Adrenal gland (tissue), 12 donors: ENCODE measurements around the gene MEIS3. TPM values are rescaled to one million over a fixed set of nuclear protein-coding genes. Genes with fewer than 3 reads are reported as not detected.

ENCODE experiments used
- DNase-seq, 7 donors: peaks; one replicate each; pipeline ENCODE4 v3.0.0-alpha.2; 2019 to 2020
- H3K27ac ChIP-seq, 5 donors: fragments of 200-600 bp; sonication (generic) in 4 of 5; 1 replicate in 3 of 5; 2 replicates in 2 of 5; pipeline versions ENCODE4 v1.5.1 to v1.8.0; 2016 to 2020; ENCODE audit warnings: mild to moderate bottlenecking in 1 of 5
- H3K27me3 ChIP-seq: fragments of 200-600 bp; 2 replicates; pipeline ENCODE4 v1.8.0; 2021
- H3K36me3 ChIP-seq, 2 donors: fragments of 200-600 bp; replicated peaks in 1 of 2; 1 replicate in 1 of 2; 2 replicates in 1 of 2; pipeline versions ENCODE4 v1.5.1 to v1.8.0; 2018 to 2022
- H3K4me1 ChIP-seq, 2 donors: fragments of 200-600 bp; replicated peaks in 1 of 2; 1 replicate in 1 of 2; 2 replicates in 1 of 2; pipeline versions ENCODE4 v1.5.1 to v1.8.0; 2018 to 2021
- H3K4me3 ChIP-seq, 4 donors: fragments of 200-600 bp; sonication (generic) in 3 of 4; one replicate each; pipeline ENCODE4 v1.5.1; 2016 to 2018
- H3K9me3 ChIP-seq, 3 donors: fragments of 200-600 bp; sonication (generic) in 1 of 3; replicated peaks in 1 of 3; 1 replicate in 2 of 3; 2 replicates in 1 of 3; pipeline versions ENCODE4 v1.5.1 to v1.8.0; 2016 to 2021
- POLR2A ChIP-seq, 2 donors: fragments of 450-650 bp; IDR thresholded peaks; one replicate each; pipeline ENCODE4 v1.6.1; 2017; ENCODE audit warnings: antibody characterized with exemption in 2 of 2, mild to moderate bottlenecking in 2 of 2, moderate library complexity in 1 of 2
- WGBS, 4 donors: extraction: QIAGEN DNeasy Blood & Tissue Kit in 2 of 4; methylation state at CpG; one replicate each; pipeline versions ENCODE4 v1.1.5 to v1.1.7; 2013 to 2017; 5-methylcytosine and 5-hydroxymethylcytosine counted together
- intact Hi-C, 2 donors: fragments of 100-400 bp; cut with DNase I; formaldehyde crosslinking; loops; one replicate each; pipeline versions ENCODE4 v1.14.1 to v1.15.0; 2022 to 2023
- polyA plus RNA-seq, 3 donors: library from polyadenylated mRNA; stranded (reverse); fragments of 200-250 nt in 2 of 3; fragments of 350-450 nt in 1 of 3; fragmentation: Illumina TruSeq in 1 of 3; extraction: RNeasy Lipid Tissue Mini Kit (QIAGEN cat#74804) in 1 of 3; gene quantifications; one replicate each; pipeline ENCODE4 v1.2.3, GENCODE V29; 2013 to 2014
- total RNA-seq, 9 donors: library from RNA; depleted of rRNA in 4 of 9; stranded (reverse); fragments of >200 nt in 4 of 9; fragments of 120-200 nt in 1 of 9; fragmentation: NEBNext Ultra II Directional in 1 of 9; extraction: Animal tissue kit (Norgen Biotek cat#: 25700) in 1 of 9; gene quantifications; one replicate each; pipeline versions ENCODE4 v1.1.0 to v1.2.4, GENCODE V29; 2013 to 2023
- TF ChIP-seq, protein P1 (sequence below), 6 experiments: fragments of 450-650 bp in 4 of 6; fragments of 200-600 bp in 2 of 6; sonication (generic) in 1 of 6; IDR thresholded peaks; 1 replicate in 5 of 6; 2 replicates in 1 of 6; pipeline versions ENCODE4 v1.5.1 to v1.8.0; 2016 to 2021; ENCODE audit warnings: antibody characterized with exemption in 6 of 6, mild to moderate bottlenecking in 2 of 6, moderate library complexity in 1 of 6
- donor health status: healthy with polysubstance abuse.
- donor health status: Bipolar disorder and iron deficiency.
- donor health status: DM: yes; HTN: yes; CAD: no.
- donor health status: DM: no; HTN: no; CAD: no.
- donor health status: DM: no; HTN: no; CAD: no.
- donor health status: DM: yes; HTN: yes; CAD: no.

The MEIS3 gene
- total and polyA plus RNA-seq, 12 donors: 2.1 to 15.5 (median 5.1) TPM

DNA sequence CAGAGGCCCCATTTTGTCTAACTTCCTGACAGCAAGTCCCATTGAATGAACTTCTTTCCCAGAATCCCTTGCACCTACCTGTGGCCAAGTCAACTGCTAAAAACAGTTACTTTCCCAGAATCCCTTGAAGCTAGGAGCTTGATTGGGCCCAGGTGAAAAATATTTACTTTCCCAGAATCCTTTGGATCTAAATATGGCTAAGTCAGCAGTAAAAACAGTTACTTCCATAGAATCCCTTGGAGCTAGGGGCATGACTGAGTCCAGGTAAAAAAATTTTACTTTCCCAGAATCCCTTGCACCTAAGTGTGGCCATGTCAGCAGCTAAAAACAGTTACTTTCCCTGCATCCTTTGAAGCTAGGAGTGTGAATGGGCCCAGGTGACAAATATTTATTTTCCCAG is 13.2 kb upstream of the MEIS3 start:
- H3K4me3 ChIP-seq: no peak overlapping the region
- H3K36me3 ChIP-seq: no peaks in the 10 kb centered on the region
- intact Hi-C loops: loop anchor here in 1 of 2 donors (10.0 kb wide), 1 partner anchor 152 kb away; no protein-coding TSS in a partner anchor
- no peak for TF ChIP-seq POLR2A (IDR thresholded peaks at IDR 0.05)
- TF ChIP-seq, protein P1, sequence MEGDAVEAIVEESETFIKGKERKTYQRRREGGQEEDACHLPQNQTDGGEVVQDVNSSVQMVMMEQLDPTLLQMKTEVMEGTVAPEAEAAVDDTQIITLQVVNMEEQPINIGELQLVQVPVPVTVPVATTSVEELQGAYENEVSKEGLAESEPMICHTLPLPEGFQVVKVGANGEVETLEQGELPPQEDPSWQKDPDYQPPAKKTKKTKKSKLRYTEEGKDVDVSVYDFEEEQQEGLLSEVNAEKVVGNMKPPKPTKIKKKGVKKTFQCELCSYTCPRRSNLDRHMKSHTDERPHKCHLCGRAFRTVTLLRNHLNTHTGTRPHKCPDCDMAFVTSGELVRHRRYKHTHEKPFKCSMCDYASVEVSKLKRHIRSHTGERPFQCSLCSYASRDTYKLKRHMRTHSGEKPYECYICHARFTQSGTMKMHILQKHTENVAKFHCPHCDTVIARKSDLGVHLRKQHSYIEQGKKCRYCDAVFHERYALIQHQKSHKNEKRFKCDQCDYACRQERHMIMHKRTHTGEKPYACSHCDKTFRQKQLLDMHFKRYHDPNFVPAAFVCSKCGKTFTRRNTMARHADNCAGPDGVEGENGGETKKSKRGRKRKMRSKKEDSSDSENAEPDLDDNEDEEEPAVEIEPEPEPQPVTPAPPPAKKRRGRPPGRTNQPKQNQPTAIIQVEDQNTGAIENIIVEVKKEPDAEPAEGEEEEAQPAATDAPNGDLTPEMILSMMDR (IDR thresholded peaks at IDR 0.05): no peak
- peaks cover 7 to 10% of the 10 kb centered on the region in 2 donors for H3K4me1 ChIP-seq
- H3K27ac ChIP-seq: no peak overlapping the region
- no peaks in the 10 kb centered on the region for H3K9me3 ChIP-seq
- peaks cover 47% of the 10 kb centered on the region for H3K27me3 ChIP-seq
- DNase-seq: no peak

DNA sequence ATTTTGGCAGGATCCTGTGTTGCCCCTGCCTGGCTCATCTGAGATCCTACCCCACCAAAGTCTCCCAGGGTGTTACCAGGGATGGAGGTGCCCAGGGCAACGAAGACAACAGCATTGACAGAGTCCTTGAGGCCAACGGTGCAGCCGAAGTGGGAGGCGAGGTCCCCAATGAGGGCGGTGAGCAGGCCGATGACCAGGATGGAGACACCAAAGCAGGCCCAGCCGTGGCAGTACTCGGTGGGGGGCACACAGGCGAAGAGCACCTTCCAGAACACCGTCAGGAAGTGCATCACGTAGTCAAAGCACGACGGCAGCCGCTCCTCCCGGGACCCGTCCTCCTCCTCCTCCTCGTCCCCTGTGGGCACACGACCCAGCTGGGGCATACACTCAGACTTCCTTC is 12.8 kb upstream of the MEIS3 start:
- Histone ChIP-seq H3K27ac (no peak overlapping the region), H3K4me3 (no peak overlapping the region), H3K36me3 (no peaks in the 10 kb centered on the region), H3K27me3 (peaks cover 45% of the 10 kb centered on the region), H3K4me1 (peaks cover 7 to 10% of the 10 kb centered on the region in 2 donors), H3K9me3 (no peaks in the 10 kb centered on the region)
- intact Hi-C loops: loop anchor here in 1 of 2 donors (10.0 kb wide), 1 partner anchor 153 kb away; no protein-coding TSS in a partner anchor
- DNase-seq: no peak
- TF ChIP-seq, protein P1 (IDR thresholded peaks at IDR 0.05): no peak
- TF ChIP-seq POLR2A (IDR thresholded peaks at IDR 0.05): no peak
- WGBS, 4 donors: 68 to 76% (median 69%) methylated on average over 16 to 18 of the region's 18 CpGs

- no peak overlapping the region for H3K27ac ChIP-seq
- no peak for TF ChIP-seq POLR2A (IDR thresholded peaks at IDR 0.05)
- TF ChIP-seq, protein P1 (IDR thresholded peaks at IDR 0.05): peak; percentile 21 to 54 (median 38)
- peak; percentile 33 to 65 (median 55) for DNase-seq
- H3K9me3 ChIP-seq: no peaks in the 10 kb centered on the region
- no peak overlapping the region for H3K4me3 ChIP-seq
- peaks cover 49% of the 10 kb centered on the region for H3K27me3 ChIP-seq
- WGBS, 4 donors: 5 to 22% (median 7%) methylated on average over 21 to 69 of the region's 69 CpGs
- H3K4me1 ChIP-seq: peaks cover 7 to 10% of the 10 kb centered on the region in 2 donors
- intact Hi-C loops: loop anchor here in 1 of 2 donors (10.0 kb wide), 1 partner anchor 155 kb away; no protein-coding TSS in a partner anchor
- no peaks in the 10 kb centered on the region for H3K36me3 ChIP-seq
Observed at GRCh38 chr19:47430041-47430802, 10.9 kb upstream of the MEIS3 start.

GRCh38 chr19:47429140-47429793 is 9.9 kb upstream of the MEIS3 start:
- H3K9me3 ChIP-seq: no peaks in the 10 kb centered on the region
- no peaks in the 10 kb centered on the region for H3K36me3 ChIP-seq
- peaks cover 48% of the 10 kb centered on the region for H3K27me3 ChIP-seq
- no peak for DNase-seq
- H3K4me1 ChIP-seq: peaks cover 7 to 10% of the 10 kb centered on the region in 2 donors
- no peak overlapping the region for H3K4me3 ChIP-seq
- WGBS, 4 donors: 20 to 33% (median 28%) methylated on average over 13 to 20 of the region's 20 CpGs
- no peak overlapping the region for H3K27ac ChIP-seq
- TF ChIP-seq POLR2A (IDR thresholded peaks at IDR 0.05): no peak
- TF ChIP-seq, protein P1 (IDR thresholded peaks at IDR 0.05): no peak
- intact Hi-C loops: loop anchor here in 1 of 2 donors (10.0 kb wide), 1 partner anchor 134 kb away; no protein-coding TSS in a partner anchor
